ENCODE results near the gene CCL22. TPM values are rescaled to one million over a fixed set of nuclear protein-coding genes. Genes with fewer than 3 reads are reported as not detected.

Gene CCL22
- total RNA-seq, 1 experiment from 2014 or later = 0.68 TPM

- no peaks in the 10 kb centered on the region for H3K9me3 Mint-ChIP-seq (ENCODE audit: unreplicated experiment)
- intact Hi-C loops (cut with micrococcal nuclease; ENCODE audit: unreplicated experiment) = no loop called here
- Histone ChIP-seq H3K9me3 (no peaks in the 10 kb centered on the region), H3K4me1 (no peaks in the 10 kb centered on the region), H3K4me3 (ENCODE audit: low read depth, low read length) (no peak overlapping the region), H3K36me3 (ENCODE audit: control insufficient read depth, insufficient read depth, low read length) (no peaks in the 10 kb centered on the region), H3K27me3 (replicated peaks; ENCODE audit: control insufficient read depth, insufficient read depth, low read length) (no peaks in the 10 kb centered on the region)
- BruUV-seq (replicated peaks) = no TSS peak
- POLR2A ChIA-PET = no interaction called here
- no peaks in the 10 kb centered on the region for H3K36me3 Mint-ChIP-seq (ENCODE audit: insufficient read depth, unreplicated experiment)
- H3K27me3 Mint-ChIP-seq (ENCODE audit: insufficient read depth, unreplicated experiment) = no peaks in the 10 kb centered on the region
- H3K4me1 Mint-ChIP-seq (ENCODE audit: low read depth, unreplicated experiment) = peaks cover 9% of the 10 kb centered on the region
- H3K27ac Mint-ChIP-seq (ENCODE audit: unreplicated experiment) = no peak overlapping the region
- H3K4me3 Mint-ChIP-seq (ENCODE audit: unreplicated experiment) = no peak overlapping the region
- DNase-seq = no peak
- CTCF ChIA-PET = interaction anchor here (0.6 kb wide), 1 partner anchor 288 kb away, joined by 5 read pairs; no protein-coding TSS in a partner anchor
- TF ChIP-seq CTCF (IDR thresholded peaks at IDR 0.05; ENCODE audit: insufficient read depth in 1 of 2, low read depth in 1 of 2, low read length in 1 of 2, severe bottlenecking in 1 of 2, unreplicated experiment in 1 of 2) = no peak
Observed at GRCh38 chr16:57361404-57361803, 2.8 kb downstream of the CCL22 start.

- Mint-ChIP-seq H3K9me3 (ENCODE audit: unreplicated experiment) (no peaks in the 10 kb centered on the region), H3K4me1 (ENCODE audit: low read depth, unreplicated experiment) (no peaks in the 10 kb centered on the region), H3K27me3 (ENCODE audit: insufficient read depth, unreplicated experiment) (no peaks in the 10 kb centered on the region), H3K27ac (ENCODE audit: unreplicated experiment) (no peak overlapping the region), H3K36me3 (ENCODE audit: insufficient read depth, unreplicated experiment) (no peaks in the 10 kb centered on the region), H3K4me3 (ENCODE audit: unreplicated experiment) (no peak overlapping the region)
- CTCF ChIA-PET = no interaction called here
- intact Hi-C loops (cut with micrococcal nuclease; ENCODE audit: unreplicated experiment) = no loop called here
- Histone ChIP-seq H3K4me3 (ENCODE audit: low read depth, low read length) (no peak overlapping the region), H3K9me3 (no peaks in the 10 kb centered on the region), H3K36me3 (ENCODE audit: control insufficient read depth, insufficient read depth, low read length) (no peaks in the 10 kb centered on the region), H3K4me1 (no peaks in the 10 kb centered on the region), H3K27me3 (replicated peaks; ENCODE audit: control insufficient read depth, insufficient read depth, low read length) (no peaks in the 10 kb centered on the region)
- DNase-seq = no peak
- POLR2A ChIA-PET = no interaction called here
- BruUV-seq (replicated peaks) = no TSS peak
- no peak for TF ChIP-seq CTCF (IDR thresholded peaks at IDR 0.05; ENCODE audit: insufficient read depth in 1 of 2, low read depth in 1 of 2, low read length in 1 of 2, severe bottlenecking in 1 of 2, unreplicated experiment in 1 of 2)
Observed at GRCh38 chr16:57364143-57364542, 5.6 kb downstream of the CCL22 start.

- POLR2A ChIA-PET = no interaction called here
- CTCF ChIA-PET = no interaction called here
- Mint-ChIP-seq H3K4me1 (ENCODE audit: low read depth, unreplicated experiment) (no peaks in the 10 kb centered on the region), H3K4me3 (ENCODE audit: unreplicated experiment) (no peak overlapping the region), H3K9me3 (ENCODE audit: unreplicated experiment) (no peaks in the 10 kb centered on the region), H3K36me3 (ENCODE audit: insufficient read depth, unreplicated experiment) (no peaks in the 10 kb centered on the region), H3K27me3 (ENCODE audit: insufficient read depth, unreplicated experiment) (no peaks in the 10 kb centered on the region), H3K27ac (ENCODE audit: unreplicated experiment) (no peak overlapping the region)
- no peaks in the 10 kb centered on the region for H3K27me3 ChIP-seq (replicated peaks; ENCODE audit: control insufficient read depth, insufficient read depth, low read length)
- H3K36me3 ChIP-seq (ENCODE audit: control insufficient read depth, insufficient read depth, low read length) = no peaks in the 10 kb centered on the region
- TF ChIP-seq CTCF (IDR thresholded peaks at IDR 0.05; ENCODE audit: insufficient read depth in 1 of 2, low read depth in 1 of 2, low read length in 1 of 2, severe bottlenecking in 1 of 2, unreplicated experiment in 1 of 2) = no peak
- BruUV-seq (replicated peaks) = no TSS peak
- DNase-seq = no peak
- intact Hi-C loops (cut with micrococcal nuclease; ENCODE audit: unreplicated experiment) = no loop called here
- H3K4me3 ChIP-seq (ENCODE audit: low read depth, low read length) = no peak overlapping the region
- no peaks in the 10 kb centered on the region for H3K9me3 ChIP-seq
- H3K4me1 ChIP-seq = no peaks in the 10 kb centered on the region
Observed at GRCh38 chr16:57366544-57367040, 8.0 kb downstream of the CCL22 start.
